Mucosa of gallbladder (tissue), 1 donor: ENCODE measurements around the gene ASCC3. TPM values are rescaled to one million over a fixed set of nuclear protein-coding genes. Genes with fewer than 3 reads are reported as not detected.

Experiments used
- DNase-seq: peaks from one replicate; pipeline ENCODE4 v3.0.0-alpha.2; 2020; ENCODE audit warnings: low spot score
- total RNA-seq: library from RNA; stranded (reverse); gene quantifications from one replicate; pipeline ENCODE4 v1.2.1, GENCODE V29; 2021
- donor health status: DM: no; HTN: no; CAD: no.

ASCC3 gene
- total RNA-seq, 1 donor from 2014 or later: 31.1 TPM

DNA sequence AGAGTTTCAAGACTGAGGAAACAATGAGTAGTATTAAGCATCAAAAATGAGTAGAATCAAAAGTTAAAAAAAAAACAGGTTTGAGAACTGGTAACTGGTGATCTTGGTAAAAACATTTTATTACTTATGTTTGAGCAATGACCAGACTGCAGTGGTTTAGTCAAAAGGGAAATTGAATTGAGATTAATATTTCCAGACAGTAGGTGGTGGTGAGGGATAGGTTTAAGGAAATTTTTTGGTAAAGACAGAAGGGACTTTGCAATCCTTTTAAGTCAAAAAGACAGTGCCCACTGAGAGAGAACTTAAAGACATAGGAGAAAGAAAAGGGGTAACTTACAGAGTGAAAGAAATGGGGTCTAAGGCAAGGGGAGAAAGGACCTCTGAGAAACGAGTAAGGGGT, 156.9 kb downstream of the ASCC3 start:
- DNase-seq: no peak

DNA sequence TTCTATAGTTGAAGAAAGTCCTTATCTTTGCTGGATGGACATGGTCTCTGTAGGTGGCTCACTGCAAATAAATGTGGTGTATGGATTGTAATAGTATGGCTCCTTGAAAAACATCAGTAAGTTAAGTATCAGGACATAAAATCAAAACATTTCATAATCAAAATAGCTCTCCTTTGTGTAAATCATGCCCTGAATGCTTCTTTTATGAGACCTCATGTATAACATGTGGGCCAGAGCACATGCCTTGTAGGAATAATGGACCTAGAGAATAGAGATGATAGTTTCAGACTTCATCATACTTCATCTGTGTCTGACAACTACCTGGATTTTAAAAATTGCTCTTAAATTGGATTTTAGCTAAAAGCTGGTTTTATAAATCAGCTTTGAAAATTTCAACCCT, 159.9 kb downstream of the ASCC3 start:
- DNase-seq: no peak

DNA sequence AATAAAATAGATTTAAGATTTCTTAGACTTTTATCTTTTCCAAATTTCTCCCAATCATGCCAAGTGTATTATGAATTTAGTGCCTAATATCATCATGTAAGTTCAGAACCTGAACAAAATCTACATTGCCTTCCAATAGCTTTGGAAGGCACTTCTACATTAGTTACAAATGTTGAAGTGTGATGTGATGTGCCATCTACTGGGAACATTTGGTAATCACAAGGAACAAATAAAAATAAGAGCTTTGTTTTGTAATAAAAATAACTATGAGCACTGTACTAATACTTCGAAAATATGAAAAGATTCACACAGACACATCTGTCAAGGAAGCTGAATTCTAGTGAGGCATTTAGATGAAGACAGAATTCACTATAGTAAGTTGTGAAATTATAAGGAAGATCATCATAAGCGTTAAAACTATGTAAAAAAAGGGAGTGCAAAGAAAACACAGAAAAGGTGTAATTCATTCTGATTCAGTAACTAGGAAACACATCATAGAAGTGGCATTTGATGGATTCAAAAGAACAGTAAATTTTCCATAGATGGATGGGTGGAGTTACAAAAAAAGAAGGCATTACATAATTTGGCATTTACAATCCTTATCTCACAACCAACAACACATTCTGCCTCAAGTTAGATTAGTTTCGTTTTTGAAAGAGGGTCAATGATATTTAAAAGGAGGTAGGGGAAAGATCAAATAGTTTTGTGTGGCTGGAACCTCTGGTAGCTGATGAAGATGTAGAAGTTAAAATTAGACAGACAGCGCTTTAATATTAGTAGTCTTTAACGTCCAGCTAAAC, 161.0 kb downstream of the ASCC3 start:
- DNase-seq: no peak

DNA sequence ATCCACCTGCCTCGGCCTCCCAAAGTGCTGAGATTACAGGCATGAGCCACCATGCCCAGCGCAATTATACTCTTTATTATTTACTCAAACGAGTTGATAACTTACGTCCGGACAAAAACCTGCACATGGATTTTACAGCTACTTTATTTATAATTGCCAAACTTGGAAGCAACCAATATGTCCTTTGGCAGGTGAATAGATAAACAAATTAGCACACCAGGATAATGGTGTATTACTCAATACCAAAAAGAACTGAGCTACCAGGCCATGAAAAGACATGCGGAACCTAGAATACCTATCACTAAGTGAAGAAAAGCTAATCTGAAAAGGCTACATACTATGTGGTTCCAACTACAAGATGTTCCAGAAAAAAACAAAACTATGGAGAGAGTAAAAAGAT, 168.1 kb downstream of the ASCC3 start:
- no peak for DNase-seq

DNA sequence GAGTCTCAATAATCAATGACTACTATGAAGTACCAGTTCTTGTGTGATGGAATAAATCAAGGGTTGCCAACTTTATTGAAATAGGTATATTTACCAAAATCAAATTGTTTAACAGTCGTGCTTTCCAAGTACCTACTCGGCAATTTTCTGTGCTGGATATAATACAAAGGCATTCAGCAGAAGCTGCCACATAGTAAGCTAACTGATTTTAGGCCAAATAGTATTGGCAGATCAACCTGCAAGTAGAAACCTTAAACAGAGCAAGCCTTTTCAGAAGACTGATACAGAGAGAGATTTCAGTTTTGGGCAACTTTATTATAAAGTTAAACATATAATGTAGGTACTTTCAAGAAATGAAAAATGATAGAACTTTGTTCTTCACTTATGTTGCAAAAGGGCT, 174.6 kb downstream of the ASCC3 start:
- no peak for DNase-seq

DNA sequence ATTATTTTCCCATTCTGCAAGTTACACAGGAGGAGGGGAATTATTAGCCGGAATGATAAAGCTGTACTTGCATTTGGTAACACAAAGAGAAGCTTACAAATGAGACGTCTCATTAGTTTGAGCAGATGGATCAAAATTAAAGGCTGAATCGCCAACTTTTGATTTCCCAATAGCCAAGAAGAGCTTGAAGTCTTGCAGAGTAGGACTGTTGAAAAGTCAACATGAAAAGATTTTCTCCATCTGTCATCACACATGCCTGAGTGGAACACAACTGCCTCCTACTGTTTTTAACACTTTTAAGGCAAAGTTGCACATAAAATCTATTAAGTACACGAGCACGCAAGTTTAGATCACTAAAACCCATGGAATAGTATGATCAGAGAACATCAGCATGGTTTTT, 176.2 kb downstream of the ASCC3 start:
- no peak for DNase-seq

DNA sequence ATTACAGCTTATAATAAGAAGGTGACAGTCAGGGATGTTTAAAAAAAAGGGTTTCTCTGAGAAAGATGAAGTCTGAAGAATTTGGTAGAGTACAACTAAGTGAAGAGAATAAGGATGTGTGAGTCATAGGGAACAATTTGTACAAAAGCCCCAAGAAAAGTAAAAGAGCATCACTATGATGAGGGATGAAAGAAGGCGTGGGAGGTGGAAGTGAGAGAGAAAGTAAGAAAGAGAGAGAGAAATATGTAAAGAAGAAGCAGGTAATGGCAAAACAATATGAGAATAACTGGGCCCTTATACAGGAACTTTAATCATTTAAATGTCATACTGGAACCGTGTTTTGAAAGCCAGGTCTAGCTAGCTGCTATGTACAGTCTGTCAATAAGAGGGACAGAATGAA, 179.4 kb downstream of the ASCC3 start:
- no peak for DNase-seq

DNA sequence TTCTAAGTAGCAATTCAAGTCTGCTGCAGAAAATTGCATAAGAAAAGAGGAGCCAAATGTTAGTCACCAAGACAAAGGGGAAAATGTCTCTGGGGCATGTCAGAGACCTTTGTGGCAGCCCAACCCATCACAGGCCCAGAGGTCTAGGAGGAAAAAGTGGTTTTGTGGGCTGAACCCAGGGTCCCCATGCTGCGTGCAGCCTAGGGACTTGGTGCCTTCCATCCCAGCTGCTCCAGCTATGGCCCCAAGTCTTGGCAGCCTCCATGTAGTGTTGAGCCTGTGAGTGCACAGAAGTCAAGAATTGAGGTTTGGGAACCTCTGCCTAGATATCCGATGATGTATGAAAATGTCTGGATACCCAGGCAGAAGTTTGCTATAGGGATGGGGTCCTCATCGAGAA, 181.1 kb downstream of the ASCC3 start:
- DNase-seq: no peak

DNA sequence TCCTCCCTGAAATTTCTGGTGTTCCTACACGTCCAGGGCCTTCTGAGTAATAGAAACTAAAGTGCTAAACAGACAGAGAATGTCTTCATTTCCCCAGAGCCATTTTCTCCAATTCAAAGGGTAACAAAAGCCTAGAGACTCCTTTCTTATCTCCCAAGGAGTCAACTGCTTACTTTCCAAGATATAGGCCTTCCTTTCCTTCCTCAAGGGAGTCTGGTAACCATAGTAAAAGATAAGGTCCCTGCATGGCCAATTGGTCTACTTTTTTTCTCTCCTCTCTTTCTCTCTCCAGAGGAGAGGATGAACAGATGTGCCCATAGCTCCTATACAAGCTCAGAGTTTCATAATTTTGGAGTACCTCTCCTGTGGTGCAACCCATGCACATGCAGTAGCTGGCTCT, 185.7 kb downstream of the ASCC3 start:
- no peak for DNase-seq

DNA sequence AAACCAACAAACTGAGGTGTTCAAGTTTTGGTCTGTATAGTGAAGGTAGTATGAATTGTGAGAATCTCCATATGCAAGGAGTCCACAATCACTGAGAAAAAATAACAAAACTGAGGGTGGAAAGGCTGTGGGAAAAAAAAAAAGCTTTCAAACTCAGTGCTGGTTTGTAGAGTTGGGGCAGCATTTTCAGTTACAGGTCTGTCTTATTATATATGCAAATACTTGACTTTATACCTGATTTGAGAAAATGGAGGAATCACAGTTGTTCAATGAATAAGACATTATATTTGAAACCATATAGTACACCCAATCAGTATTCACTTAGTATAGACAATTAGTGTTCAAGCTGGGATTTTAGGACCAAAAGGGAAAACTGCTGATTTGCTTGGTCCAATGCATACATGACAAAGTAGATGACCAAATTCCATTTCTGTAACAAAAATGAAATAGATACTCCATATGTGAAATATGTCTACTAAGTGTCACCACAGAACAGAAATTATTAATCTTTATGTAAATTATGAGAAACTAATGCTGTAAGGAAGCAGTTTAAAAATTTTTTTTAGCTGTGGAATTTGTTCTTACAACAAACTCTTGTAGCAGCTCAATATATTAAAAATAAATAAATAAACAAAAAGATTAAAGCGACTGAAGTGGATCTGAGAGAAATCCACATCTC, 187.7 kb downstream of the ASCC3 start:
- no peak for DNase-seq

DNA sequence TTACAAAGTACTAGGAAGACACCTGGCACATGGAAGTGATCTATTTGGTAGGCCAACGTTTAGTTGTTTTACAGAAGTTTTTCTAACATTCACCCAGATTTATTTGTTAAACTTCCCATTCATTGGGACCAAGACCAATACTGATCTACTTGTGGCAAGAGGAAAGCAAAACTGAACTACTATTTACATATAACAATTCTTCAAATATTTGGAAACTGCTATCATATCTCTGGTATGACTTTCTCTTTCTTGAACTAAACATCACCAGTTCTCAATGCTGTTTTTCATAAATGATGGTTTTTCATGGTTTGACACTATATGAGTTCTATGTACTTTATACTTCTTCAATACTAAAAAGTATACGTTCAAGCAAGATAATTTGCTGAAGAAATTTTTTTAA, 189.2 kb downstream of the ASCC3 start:
- DNase-seq: no peak

DNA sequence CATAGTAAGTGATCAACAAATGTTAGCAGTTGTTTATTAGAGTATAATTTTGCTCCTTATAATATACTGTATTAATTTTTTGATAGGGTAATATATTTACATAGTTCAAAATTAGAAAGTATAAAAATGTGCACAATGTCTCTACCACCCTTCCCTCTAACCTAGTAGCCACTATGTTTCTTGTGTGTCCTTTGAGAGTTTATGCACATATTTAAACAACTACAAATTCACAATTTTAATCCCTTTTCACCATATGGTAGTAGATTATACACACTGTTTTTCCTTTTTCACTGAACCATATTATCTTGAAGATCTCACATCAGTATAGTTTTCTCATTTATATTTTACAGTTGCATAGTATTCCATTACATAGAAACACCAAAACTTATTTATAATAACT, 194.9 kb downstream of the ASCC3 start:
- DNase-seq: no peak

DNA sequence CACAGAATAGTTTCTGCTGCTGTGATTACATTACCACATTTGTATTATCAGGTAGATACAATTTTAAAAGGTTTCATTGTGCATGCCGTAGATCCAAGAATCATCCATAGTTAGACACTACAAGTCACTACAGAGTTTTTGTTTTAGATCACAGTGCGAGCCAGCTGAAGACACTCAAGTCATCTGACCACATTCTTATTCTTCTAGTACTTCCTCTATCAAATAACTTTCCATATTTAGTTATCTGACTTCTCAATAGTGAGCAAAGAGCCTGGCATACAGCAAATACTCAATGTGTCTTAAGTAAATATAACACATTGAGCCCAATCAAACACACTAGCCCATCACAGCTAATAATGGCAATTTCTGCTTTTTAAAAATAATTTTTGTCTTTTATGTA, 195.4 kb downstream of the ASCC3 start:
- DNase-seq: no peak

DNA sequence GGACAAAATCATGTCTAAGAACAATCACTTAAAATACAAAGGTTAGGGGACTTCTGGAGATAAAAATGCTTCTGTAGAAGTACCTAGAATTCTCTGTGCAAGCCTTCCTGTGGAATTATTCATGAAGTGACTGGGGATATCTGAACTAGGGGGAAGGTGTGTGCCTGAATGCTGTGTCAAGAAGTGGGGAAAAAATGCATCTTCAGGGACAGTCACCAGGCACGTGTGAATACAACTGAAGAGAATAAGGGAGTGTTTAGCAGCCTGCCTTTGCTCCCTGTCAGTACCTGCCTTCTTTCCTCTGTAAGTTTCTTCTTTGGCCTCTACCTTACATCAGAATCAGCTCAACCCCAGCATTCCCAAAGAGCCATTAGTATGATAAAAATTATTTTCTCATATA, 201.0 kb downstream of the ASCC3 start:
- no peak for DNase-seq

DNA sequence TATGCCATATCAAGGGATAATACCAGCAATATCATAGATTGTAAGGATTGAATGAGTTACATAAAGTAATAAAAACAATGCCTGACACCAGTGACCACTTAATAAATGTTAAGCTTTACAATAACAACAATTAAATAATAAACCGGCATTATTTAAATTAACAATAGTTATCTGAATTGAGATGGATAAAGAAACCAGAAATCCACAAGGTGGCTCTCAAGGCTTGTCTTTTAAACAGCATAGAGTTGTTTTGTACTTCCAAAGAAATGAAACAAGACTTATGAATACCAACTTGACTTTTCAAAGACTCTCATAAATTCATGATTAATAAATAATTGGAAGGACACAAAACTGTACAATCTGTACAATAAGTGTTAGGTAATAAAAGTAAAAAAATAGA, 203.1 kb downstream of the ASCC3 start:
- no peak for DNase-seq

DNA sequence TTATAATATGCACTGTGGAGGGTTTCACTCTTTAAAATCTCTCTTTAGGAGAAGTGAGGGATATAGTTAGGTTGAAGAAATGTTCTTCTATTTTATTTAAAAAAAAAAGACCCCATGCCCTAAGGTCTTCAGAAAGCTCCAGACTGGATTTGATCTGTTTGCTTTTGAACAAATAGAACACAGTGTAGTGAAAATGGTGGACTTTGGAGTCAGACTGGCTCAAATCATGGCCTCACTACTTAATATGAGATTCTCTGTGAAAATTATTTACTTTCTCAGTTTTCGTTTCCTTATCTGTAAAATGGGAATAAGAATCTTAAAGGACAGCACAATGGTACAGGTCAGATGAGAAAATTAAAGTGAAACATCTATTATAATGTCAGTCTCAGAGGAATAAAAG, 203.9 kb downstream of the ASCC3 start:
- DNase-seq: no peak

DNA sequence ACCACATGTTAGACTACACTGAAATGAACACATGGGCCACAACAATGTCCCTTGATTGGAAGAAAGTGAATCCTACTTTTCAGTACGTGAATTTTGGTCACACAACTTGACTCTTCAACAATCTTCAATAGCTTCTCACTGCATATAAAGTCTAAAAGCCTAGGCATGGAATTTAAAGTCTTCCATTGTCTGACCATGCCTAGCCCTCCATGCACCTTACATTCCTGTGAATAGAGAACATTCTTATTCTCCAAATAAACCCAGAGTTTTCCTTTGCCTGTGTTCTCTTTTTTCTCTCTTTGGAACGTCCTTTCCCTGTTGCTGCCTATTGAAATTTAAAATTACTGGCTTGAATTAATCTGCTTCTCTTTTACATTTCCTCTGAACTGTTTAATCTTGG, 207.5 kb downstream of the ASCC3 start:
- DNase-seq: no peak

DNA sequence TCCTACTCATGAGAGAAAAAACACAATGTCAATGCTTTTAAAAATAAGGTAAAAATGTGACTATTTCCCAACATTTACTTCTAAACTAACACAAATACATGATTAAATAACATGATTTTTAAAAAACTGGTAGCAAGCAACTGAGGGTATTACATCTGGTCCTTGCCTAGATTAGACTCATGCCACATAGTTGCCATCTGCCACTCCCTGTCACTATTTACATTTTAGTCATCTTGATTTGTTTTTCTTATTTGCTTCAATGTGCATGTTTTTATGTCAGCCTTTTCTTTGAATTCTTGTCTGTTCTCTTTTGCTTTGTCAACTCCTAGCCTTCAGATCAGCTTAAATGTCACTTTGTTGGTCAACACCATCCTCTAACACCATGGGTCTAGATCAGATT, 209.4 kb downstream of the ASCC3 start:
- DNase-seq: no peak

DNA sequence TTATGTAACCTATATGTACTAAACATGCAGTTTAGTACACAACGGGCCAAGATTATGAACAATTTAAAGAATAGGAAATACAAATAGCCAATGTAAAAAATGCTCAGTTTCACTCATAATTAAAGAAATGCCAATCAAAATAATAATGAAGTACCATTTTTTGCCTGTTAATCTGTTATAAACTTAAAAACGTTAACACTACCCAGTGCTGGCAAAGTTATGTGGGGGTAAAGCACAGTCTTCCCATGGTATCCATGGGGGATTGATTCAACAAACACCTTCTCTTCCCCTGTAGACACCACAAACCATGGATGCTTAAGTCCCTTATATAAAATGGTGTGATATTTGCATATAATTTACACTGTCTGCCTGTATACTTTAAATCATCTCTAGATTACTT, 211.1 kb downstream of the ASCC3 start:
- no peak for DNase-seq

DNA sequence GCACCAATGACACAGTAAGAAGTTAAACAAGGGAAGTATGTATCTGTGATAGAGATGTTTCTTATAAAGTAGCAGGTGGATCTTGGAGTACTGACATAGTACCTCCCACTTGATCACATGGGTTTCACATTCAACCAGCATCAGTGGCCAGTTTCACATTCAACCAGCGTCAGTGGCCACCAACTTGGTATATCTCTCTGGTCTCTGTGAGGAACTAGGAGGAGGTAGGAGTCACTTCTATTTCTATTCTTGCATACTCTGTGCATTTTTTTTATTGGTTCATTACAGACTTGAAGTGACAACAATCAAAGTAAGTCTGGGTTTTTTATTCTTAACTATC, 216.1 kb downstream of the ASCC3 start:
- DNase-seq: no peak

DNA sequence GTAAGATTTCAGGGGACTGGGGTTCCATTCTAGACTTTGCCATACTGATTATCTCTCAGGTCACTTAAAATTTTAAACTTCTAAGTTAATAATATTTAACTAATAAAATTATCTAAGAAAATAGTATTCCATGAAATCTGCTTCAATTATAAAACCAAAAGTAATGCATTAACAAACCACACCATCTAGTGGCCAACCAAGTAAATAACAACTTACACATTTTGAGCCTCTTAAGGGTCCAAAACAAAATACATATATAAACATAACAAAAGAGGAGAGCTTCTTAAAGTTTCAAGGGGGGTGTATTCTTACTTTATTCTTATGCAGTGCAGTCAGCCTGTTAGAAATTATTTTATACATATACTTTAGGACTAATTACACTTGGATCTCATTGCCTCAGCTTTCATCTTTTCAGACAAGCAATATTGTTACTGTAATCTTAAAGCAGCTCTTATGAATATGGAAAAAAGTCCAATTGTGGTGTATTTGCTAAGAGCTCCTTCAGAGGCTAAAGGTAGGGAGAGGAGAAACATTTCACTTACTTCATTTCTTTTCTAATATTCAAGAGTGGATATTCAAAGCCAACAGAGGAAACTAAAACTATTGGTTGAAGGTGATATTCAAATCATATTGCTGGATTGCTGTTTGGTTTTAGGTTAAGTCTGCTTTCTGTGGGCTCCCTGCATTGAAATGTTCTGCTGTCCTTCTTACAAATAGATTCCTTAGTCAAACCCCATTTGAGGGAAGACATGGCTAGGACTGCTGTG, 216.7 kb downstream of the ASCC3 start:
- DNase-seq: no peak

DNA sequence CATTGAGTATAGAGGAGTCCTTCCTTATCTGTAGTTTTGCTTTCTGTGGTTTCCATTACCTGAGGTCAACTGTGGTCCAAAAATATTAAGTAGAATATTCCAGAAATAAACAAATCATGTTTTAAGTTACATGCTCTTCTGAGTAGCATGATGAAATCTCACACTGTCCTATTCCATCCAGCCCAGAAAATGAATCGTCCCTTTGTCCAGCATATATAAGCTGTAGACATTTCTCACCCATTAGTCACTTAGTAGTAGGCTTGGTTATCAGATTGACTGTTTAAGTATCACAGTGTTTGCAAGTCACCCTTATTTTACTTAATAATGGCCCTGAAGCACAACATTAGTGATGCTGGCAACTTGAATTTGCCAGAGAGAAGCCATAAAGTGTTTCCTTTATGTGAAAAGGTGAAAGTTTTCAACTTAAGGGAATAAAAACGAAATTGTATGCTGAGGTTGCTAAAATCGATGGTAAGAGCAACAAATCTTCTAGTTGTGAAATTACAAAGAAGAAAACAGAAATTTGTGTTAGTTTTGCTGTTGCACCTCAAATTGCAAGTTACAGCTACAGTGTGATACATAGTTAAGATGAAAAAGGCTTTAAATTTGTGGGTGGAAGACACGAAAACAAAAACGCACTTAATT, 217.8 kb downstream of the ASCC3 start:
- DNase-seq: no peak

DNA sequence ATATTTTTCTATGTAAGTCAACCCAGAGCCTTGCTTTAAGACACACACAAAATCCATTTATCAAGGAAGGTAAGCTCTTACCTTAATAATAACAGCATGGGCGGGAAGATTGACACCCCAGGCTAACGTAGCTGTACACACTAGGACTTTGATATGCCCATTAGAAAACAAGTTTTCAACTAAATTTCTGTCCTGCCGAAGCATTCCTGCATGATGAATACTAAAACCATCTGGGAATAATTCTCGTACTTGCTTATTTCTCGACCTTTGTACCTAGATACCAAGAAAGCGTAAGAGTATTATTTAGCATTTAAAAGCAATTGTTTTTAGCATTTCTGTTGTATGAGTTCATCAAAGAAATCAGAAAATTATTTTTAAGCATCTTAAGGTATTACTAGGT, 218.9 kb downstream of the ASCC3 start:
- DNase-seq: no peak
